Right lobe of liver (tissue), 4 donors: ENCODE measurements around the gene PTPRN2.

Source experiments
- POLR2A ChIP-seq: fragments of 450-650 bp; IDR thresholded peaks from one replicate; pipeline ENCODE4 v1.6.1; 2017; ENCODE audit warnings: antibody characterized with exemption, mild to moderate bottlenecking
- TF ChIP-seq, protein P1 (sequence below), 4 donors: fragments of 200-600 bp in 3 of 4; fragments of 450-650 bp in 1 of 4; IDR thresholded peaks; one replicate each; pipeline versions ENCODE4 v1.5.1 to v1.8.0; 2016 to 2022; ENCODE audit warnings: antibody characterized with exemption in 4 of 4, mild to moderate bottlenecking in 2 of 4
- donor health status: DM: no; HTN: no; CAD: no.
- donor health status: DM: no; HTN: no; CAD: no.
- donor health status: DM: no; HTN: yes; CAD: no.

DNA sequence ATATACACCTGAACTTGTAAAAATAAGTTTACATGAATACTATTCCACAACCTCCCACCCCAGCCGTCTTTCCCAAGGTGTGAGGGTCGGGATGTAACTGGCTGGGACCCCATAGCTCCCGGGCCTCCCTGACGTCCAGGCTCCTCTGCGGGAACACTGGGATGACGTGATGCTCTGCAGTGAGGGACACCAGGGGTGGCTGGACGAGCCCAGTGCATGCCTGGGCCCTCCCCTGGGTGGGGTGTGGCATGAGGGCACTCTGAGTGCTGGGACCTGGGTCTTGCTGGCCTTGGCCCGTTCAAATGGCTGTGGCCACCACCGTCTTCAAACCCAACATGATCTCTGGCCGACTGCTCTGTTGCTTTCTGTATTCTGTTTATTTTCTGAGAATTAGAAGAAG is 1068.4 kb downstream of the PTPRN2 start:
- TF ChIP-seq, protein P1, sequence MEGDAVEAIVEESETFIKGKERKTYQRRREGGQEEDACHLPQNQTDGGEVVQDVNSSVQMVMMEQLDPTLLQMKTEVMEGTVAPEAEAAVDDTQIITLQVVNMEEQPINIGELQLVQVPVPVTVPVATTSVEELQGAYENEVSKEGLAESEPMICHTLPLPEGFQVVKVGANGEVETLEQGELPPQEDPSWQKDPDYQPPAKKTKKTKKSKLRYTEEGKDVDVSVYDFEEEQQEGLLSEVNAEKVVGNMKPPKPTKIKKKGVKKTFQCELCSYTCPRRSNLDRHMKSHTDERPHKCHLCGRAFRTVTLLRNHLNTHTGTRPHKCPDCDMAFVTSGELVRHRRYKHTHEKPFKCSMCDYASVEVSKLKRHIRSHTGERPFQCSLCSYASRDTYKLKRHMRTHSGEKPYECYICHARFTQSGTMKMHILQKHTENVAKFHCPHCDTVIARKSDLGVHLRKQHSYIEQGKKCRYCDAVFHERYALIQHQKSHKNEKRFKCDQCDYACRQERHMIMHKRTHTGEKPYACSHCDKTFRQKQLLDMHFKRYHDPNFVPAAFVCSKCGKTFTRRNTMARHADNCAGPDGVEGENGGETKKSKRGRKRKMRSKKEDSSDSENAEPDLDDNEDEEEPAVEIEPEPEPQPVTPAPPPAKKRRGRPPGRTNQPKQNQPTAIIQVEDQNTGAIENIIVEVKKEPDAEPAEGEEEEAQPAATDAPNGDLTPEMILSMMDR (IDR thresholded peaks at IDR 0.05): no peak
- no peak for TF ChIP-seq POLR2A
